Ishikawa (cell line): ENCODE results near the gene PAX2.

Experiments used
- CREB1 ChIP-seq: IDR thresholded peaks from 2 replicates; pipeline ENCODE4 v1.6.1; 2012; ENCODE audit warnings: low read depth
- EGR1 ChIP-seq: IDR thresholded peaks from 2 replicates; pipeline ENCODE4 v1.6.1; 2012
- EP300 ChIP-seq: IDR thresholded peaks from 2 replicates; pipeline ENCODE4 v1.6.1; 2012; ENCODE audit warnings: borderline replicate concordance
- FOXM1 ChIP-seq: IDR thresholded peaks from 2 replicates; pipeline ENCODE4 v1.6.1; 2012; ENCODE audit warnings: low read depth, borderline replicate concordance
- REST ChIP-seq: IDR thresholded peaks from 2 replicates; pipeline ENCODE4 v1.6.1; 2012; ENCODE audit warnings: low read depth, mild to moderate bottlenecking
- TAF1 ChIP-seq: IDR thresholded peaks from 2 replicates; pipeline ENCODE4 v1.6.1; 2012; ENCODE audit warnings: low read depth, mild to moderate bottlenecking
- TCF12 ChIP-seq: IDR thresholded peaks from 2 replicates; pipeline ENCODE4 v1.6.1; 2012; ENCODE audit warnings: low read depth
- YY1 ChIP-seq: IDR thresholded peaks from 2 replicates; pipeline ENCODE4 v1.6.1; 2012; ENCODE audit warnings: low read depth
- ZBTB7A ChIP-seq: IDR thresholded peaks from 2 replicates; pipeline ENCODE4 v1.6.1; 2012; ENCODE audit warnings: low read depth

DNA sequence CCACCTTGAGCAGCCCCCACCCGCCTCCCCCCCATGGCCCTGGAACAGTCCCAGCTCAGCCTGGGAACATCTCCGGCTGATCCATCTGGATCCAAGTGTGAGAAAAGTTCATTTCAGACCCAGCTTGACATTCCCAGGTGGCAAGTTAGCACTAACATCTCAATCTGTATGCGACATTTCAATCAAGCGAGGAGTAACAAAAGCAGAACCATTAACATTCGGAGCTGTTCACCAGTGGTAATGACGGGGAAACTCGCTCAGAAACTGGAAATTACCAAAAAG, 65.4 kb downstream of the PAX2 start:
- no peak for TF ChIP-seq TCF12
- TF ChIP-seq FOXM1: no peak
- no peak for TF ChIP-seq TAF1
- TF ChIP-seq REST: no peak
- no peak for TF ChIP-seq YY1
- TF ChIP-seq EP300: no peak
- no peak for TF ChIP-seq EGR1
- TF ChIP-seq CREB1: no peak
- no peak for TF ChIP-seq ZBTB7A
